HTR-8/SVneo (cell line): ENCODE data around the gene OTULINL.
A peak's percentile ranks its signal among the peaks of the same experiment; 100 is the strongest.

Experiments
- DNase-seq: peaks from one replicate; pipeline ENCODE4 v3.0.0; 2011; ENCODE audit warnings: low spot score, mixed read lengths; ENCODE audit not compliant: insufficient read length
- FAIRE-seq: peaks from 2 replicates; lab custom pipeline; 2011; peaks lifted over from hg19 to GRCh38; lab: Jason Lieb, UNC

Gene OTULINL

GRCh38 chr5:14595891-14596290 lies 14.3 kb downstream of the OTULINL start:
- DNase-seq: no peak
- no peak for FAIRE-seq

DNA sequence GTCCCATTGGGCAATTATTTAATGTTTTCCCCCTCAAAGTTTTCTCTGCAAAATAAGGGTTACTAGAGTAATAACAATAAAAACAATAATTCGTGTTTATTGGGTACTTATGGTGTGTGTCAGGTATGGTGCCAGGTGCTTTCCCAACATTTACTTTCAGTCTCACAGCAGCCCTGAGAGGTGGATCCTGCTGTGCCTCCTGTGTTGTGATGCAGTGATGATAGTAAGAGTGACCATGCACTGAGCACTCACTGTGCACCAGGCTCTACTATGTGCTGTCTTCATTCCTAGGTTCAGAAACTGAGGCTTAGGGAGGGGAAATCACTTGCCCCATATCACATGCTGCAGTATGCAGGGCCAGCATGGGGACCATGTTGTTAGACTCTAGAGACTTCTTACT lies 15.5 kb downstream of the OTULINL start:
- DNase-seq (no peak), FAIRE-seq (no peak)

- DNase-seq: no peak
- FAIRE-seq: no peak
Measured at GRCh38 chr5:14598225-14598624, 16.6 kb downstream of the OTULINL start.

DNA sequence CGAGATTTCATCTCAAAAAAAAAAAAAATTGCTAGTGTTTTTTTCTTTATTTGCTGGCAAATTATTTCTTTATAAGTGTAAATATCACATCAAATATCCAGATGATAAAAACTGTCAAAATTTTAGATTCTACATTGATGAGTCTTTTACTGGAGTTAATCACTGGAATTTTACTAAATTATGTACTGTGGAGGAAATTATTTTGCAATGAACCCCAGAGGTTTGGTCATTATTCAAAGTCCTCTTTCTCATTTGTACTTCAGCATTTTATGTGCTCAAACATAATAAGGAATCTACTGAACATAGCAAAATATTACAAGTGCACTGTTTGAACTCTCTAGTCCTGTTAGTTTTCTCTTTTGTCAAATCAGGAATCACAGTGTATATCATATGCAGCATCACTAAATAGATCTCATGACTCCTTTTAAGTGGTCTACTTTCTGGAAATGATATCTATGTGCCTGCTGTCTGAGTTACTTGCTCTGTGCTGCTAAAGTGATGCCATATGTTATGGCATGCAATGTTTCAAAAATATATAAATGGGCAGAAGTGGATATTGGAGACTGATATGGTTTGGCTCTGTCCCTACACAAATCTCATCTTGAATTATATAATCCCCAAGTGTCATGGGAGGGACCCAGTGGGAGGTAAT lies 18.0 kb downstream of the OTULINL start:
- FAIRE-seq: no peak
- no peak for DNase-seq

GRCh38 chr5:14600846-14601245 lies 19.3 kb downstream of the OTULINL start:
- FAIRE-seq: no peak

DNA sequence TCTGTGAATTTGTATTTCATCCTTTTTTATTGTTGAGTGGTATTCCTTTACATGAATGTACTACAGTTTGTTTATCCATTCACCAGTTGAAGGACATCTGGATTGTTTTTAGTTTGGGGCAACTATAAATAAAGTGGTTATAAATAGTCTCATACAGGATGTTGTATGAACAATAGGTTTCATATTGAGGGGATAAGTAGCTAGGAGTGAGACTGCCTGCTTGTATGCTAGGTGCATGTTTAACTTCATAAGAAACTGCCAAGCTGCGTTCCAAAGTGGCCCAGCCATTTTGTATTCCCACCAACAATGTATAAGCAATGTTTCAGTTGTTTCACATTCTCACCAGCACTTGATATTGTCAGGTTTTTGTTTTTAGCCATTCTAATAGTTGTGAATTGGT lies 21.5 kb downstream of the OTULINL start:
- FAIRE-seq (no peak), DNase-seq (no peak)

More at GRCh38 chr5:14600846-14601245, 19.3 kb downstream of the OTULINL start:
- DNase-seq: no peak

DNA sequence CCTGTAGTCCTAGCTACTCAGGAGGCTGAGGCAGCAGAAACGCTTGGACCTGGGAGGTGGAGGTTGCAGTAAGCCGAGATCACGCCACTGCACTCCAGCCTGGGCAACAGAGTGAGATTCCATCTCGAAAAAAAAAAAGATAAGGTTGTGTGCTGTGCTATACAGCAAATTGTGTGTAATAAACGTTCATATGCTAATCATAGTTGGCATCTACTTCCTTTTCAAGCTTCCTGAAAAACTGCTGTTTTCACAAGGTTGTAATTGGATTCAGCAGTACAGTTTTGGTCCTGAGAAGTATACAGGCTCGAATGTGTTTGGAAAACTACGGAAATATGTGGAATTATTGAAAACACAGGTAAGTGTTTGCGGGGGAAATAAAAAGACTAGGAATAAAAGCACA lies 25.5 kb downstream of the OTULINL start:
- no peak for DNase-seq
- FAIRE-seq: no peak

GRCh38 chr5:14608169-14608568 lies 26.6 kb downstream of the OTULINL start:
- DNase-seq (no peak), FAIRE-seq (no peak)

GRCh38 chr5:14611737-14612136 lies 30.1 kb downstream of the OTULINL start:
- DNase-seq (no peak), FAIRE-seq (peak; percentile 33)

- no peak for FAIRE-seq
- DNase-seq: no peak
Measured at GRCh38 chr5:14614490-14614889, 32.9 kb downstream of the OTULINL start.

DNA sequence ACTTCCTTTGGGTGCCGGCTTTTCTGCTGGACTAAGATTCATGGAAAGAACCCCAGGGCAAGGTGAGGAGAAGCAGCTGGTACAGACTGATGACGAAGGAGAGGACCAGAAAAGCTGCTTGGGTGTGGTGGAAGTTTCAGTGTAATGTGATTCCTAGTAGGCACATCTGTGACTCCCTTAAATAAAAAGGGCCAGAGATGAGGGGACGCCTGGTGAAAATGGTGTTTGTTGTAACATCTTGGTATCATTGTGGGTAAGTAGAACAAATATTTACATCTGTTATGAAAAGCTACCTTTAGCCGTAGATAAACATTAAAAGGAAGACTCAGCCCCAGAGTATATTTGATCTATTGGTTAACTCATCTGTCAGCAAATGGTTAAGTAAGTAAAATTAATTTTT lies 33.8 kb downstream of the OTULINL start:
- FAIRE-seq: no peak
- DNase-seq: no peak

DNA sequence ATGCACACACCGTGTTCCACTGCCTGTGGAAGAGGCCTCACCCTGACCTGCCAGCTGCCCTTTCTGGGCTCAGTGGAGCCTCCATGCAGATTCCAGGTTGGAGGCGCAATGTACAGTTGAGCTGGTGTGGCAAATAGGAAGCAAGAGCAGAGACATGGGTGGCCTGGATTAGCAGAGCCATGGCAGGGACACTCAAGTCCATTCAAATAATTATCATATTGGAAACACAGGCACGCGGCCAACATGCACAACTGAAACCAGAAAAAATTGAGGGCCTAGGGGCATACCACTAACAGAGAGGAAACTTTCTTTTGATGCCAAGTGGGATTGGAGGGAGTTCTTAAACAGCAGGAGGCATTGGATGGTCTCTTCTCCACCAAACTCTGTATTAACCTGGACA lies 35.8 kb downstream of the OTULINL start:
- DNase-seq: no peak
- no peak for FAIRE-seq

DNA sequence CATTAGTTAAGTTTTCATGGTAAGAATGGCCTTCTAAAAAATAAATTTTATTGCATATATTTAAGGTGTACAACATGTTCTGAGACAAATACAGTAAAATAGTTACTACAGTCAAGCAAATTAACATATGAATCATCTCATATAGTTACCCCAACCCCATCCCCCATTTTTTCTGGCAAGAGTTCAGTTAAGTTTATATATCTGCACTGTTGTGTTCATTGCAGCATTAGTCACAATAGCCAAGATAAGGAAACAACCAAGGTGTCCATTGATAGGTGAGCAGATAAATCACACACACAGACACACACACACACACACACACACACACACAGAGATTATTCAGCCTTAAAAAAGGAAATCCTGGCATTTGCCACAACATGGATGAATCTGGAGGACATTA lies 45.7 kb downstream of the OTULINL start:
- FAIRE-seq: no peak
- DNase-seq: no peak

DNA sequence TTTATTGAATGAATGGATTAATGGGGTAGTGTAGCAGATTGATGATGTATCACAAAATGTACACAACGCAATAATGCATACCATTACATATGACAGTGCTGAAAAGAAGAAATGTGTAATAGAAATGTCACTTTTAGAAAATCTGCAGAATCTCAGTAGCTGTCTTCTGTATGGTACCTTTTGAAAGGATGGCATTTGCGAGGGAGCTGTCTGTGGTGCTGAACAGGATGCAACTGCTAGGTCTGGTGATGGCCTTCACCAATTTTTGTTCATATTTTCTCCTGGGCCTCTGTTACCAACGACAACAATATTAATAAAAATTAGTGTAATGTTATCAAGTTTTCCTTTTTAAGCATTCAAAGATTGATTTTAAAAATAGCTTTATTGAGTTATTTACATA lies 46.8 kb downstream of the OTULINL start:
- peak; percentile 86 for FAIRE-seq
- DNase-seq: peak; percentile 76

- FAIRE-seq (no peak), DNase-seq (no peak)
Measured at GRCh38 chr5:14630671-14631070, 49.1 kb downstream of the OTULINL start.

- no peak for FAIRE-seq
- DNase-seq: no peak
Measured at GRCh38 chr5:14635656-14636055, 54.1 kb downstream of the OTULINL start.

- FAIRE-seq (peak; percentile 13), DNase-seq (no peak)
Measured at GRCh38 chr5:14640765-14641164, 59.2 kb downstream of the OTULINL start.

DNA sequence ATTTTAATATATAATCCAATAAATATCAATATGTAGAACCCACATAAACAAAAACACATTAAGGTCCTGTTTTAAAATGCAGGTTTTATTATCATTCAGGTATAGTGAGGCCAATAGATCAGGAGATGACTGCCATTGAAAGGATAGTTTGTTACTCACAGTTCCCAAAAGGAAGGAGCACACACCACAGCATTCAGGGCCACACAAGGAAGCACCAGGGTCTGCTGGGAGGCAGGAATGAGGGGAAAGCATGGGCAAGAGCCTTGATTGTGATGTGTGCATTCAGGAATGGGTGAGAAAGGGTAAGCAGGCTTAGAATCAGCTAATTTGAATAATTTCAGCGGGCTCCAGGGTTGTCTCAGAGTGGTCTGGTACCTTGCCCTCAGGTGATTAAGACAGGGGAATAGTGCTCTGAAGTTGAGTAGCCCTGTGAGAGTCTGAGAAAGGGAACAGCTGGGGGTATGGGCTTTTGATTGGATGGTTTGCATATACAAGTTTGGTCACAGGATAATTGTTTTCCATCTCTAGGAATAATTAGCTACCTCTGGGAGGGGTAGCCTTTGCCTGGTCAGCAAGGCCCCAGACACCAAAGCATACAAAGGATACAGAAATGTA lies 63.1 kb downstream of the OTULINL start:
- FAIRE-seq: no peak
- no peak for DNase-seq

DNA sequence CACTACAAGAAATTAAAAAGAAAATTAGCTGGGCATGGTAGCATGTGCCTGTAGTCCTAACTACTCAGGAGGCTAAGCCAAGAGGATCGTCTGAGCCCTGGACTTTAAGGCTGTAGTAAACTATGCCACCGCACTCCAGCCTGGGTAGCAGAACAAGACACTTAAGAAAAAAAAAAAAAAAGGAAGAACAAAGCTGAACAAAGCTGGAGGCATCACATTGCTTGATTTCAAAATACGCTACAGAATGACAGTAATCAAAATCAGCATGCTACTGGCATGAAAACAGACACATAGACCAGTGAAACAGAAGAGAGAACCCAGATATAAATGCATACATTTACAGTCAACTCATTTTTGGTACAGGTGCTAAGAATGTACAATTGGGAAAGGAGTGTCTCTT lies 68.5 kb downstream of the OTULINL start:
- no peak for DNase-seq
- no peak for FAIRE-seq

GRCh38 chr5:14655146-14655741 lies 73.7 kb downstream of the OTULINL start:
- DNase-seq (no peak), FAIRE-seq (no peak)

DNA sequence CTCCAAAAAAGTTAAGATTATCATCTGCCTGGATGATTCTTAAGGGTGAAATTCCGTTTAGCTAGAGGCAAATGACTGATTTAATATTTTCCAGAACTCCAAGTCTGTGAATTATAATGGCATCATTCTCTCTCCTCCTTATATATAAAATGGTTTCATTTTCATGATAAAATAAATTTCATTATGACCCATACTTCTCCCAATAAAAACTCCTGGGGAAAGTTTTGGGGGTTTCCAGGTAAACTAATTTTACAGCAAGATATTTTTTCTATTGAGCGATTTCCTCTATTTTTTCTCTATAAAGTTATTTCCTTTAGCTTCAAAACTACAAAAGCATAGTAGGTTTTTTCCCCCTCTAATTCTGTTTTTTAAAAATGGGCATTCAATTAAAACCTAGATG lies 75.3 kb downstream of the OTULINL start:
- FAIRE-seq (no peak), DNase-seq (no peak)
